Stimulated activated CD8-positive, alpha-beta memory T cell treated with anti-CD3 and anti-CD28 coated beads, Interleukin-15, amount 100 ng/mL, for 4 hours (primary cell): ENCODE measurements around the gene METAP1D.

Experiments
- DNase-seq, 2 donors: peaks; one replicate each; pipeline ENCODE4 v3.0.0-alpha.2; 2020; ENCODE audit warnings: low read depth in 2 of 2

Gene METAP1D

DNA sequence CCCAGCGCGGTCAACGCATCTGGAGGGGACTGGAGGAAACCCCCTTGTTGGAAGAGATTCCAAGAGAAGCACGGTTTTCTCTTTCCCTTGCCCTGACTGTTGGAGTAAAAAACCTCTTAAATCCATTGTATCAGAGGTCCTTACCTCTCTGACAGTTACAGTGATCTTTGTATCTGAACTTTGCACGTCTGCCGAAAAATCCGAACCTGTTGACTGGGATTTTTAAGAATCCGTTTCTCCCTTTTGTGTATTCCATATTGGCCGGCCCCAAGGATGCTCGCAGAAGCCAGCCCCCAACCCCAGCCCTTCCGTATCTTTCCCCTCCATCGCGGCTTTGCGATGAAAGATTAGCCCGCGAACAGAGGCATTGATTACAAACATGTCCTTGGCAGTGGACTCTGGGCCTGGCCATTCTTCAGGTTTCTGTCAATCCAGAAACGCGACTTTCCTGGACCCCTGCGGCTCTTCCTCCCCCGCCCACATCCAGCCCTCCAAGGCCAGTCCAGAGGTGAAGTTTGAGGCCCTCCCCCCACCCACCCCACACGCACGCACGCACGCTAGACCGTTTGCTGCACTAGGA is 81.0 kb downstream of the METAP1D start:
- no peak for DNase-seq

- DNase-seq: no peak
These were observed 81.7 kb downstream of the METAP1D start for GRCh38 chr2:172081221-172082022.

- no peak for DNase-seq
These were observed 82.6 kb downstream of the METAP1D start for GRCh38 chr2:172082105-172082943.

DNA sequence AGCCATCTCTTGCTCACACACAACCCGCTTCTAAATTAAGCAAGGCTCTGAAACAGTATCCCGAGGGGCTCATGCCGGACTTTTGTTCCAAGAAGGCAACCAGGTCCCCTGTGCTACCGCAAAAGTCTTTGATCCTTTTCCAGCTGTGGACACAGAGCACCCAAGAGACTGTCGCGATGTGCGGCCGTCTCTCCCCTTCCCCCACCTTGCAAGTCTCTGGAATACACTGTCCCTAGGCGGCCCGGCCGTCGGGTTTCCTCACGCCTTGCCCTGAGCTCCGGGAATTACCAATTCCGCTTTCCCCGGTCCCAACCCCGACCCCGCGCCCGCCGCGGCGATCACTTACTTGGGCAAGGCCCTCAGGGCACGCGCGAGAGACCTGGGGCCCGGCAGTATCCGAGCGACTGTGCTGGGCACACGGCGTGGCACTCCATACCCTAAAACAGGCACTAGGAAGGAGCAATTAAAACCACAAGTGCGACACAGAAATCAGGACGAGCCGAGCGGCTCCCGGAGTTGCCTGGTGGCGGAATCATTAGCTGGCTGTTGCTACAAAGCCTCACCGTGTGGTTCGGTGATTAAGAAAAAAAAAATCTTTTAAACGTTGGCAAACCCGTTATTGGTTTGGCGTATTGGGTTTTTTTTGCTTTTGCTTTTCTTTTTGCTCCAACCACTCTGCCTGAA is 83.3 kb downstream of the METAP1D start:
- DNase-seq: no peak

DNA sequence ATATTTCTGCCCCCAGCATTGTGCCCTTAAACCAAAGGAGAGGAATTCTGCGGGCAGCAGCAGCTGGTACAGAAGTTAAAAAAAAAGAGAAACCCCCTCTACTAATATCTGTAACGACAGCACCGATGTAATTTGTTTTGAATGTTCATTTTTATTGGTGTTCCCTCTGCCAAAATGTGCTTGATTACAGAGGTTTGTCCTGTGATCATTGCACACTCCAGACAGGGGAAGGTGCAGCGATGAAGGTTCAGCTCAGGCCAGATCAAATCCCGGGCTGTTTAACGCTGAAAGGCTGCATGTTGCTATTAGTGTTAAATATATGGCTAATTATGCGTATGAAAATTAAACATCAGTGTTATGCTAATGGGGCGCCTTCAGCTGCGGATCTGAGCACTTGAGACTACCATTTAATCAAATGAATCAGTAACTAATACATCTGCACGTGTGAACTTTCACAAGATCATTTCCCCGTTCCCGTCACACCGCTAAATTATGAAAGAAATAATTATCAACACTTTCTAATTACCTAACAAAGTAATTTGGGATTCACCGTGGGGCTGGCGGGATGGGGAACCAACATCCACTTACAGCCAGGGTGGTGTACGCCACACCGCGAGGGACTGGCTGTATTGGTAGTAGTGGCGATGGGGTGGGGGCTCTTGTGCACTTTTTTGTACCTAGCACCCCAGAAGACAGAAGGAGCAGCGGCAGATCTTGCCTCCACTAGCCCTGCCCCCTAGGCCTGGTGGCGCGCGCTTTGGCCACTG is 84.1 kb downstream of the METAP1D start:
- DNase-seq: no peak

GRCh38 chr2:172084395-172084644 is 84.6 kb downstream of the METAP1D start:
- DNase-seq: no peak

GRCh38 chr2:172084645-172085459 is 85.1 kb downstream of the METAP1D start:
- no peak for DNase-seq

DNA sequence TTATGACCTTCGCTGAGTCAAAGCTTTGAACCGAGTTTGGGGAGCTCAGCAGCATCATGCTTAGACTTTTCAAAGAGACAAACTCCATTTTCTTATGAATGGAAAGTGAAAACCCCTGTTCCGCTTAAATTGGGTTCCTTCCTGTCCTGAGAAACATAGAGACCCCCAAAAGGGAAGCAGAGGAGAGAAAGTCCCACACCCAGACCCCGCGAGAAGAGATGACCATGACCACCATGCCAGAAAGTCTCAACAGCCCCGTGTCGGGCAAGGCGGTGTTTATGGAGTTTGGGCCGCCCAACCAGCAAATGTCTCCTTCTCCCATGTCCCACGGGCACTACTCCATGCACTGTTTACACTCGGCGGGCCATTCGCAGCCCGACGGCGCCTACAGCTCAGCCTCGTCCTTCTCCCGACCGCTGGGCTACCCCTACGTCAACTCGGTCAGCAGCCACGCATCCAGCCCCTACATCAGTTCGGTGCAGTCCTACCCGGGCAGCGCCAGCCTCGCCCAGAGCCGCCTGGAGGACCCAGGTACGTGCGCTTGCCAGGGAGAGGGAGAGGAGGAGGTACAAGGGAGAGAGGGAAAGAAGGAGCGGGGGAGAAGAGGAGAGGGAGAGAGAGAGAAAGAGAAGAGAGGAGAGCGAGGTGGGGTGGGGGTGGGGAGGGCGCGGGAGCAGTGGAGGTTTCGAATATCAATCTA is 85.9 kb downstream of the METAP1D start, which contains the start of gene DLX1:
TSS of gene DLX1 (plus strand) at position 48 of the 700 bp plus-strand sequence. CDS start at position 219, 171 bp downstream.
- no peak for DNase-seq

GRCh38 chr2:172086241-172087206 is 86.8 kb downstream of the METAP1D start:
- DNase-seq: no peak

DNA sequence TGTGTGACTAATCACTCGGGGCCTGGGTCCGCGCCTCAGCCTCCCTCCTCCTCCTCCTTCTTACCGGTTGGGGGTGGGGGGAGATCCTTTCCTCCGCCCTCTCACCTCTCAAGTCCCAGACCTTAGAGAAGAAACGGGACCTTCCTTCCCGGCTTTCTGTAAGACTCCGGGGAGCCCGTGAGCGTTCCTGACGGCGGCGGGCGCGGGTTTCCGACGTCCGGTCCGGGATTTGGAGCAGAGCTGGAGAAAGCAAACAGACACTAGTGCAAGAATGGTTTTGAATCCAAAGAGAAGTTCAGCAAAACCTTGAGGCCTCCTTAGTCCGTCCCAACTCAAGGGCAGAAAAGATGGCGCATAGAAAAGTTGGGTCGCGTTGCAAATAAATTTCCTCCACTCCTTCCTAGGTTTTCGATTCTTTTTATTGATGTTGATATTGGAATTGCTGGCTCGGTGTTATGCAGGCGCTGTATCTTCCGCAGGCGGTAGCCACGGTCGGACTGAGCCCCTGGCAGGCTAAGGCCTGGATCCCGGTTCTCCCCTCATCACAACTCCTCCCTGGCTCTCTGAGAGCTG is 87.5 kb downstream of the METAP1D start:
- no peak for DNase-seq

GRCh38 chr2:172087780-172088244 is 88.1 kb downstream of the METAP1D start:
- DNase-seq: no peak

GRCh38 chr2:172088245-172089004 is 88.7 kb downstream of the METAP1D start:
- no peak for DNase-seq

- no peak for DNase-seq
These were observed 89.3 kb downstream of the METAP1D start for GRCh38 chr2:172089005-172089504.

- no peak for DNase-seq
These were observed 89.9 kb downstream of the METAP1D start for GRCh38 chr2:172089633-172090032.

DNA sequence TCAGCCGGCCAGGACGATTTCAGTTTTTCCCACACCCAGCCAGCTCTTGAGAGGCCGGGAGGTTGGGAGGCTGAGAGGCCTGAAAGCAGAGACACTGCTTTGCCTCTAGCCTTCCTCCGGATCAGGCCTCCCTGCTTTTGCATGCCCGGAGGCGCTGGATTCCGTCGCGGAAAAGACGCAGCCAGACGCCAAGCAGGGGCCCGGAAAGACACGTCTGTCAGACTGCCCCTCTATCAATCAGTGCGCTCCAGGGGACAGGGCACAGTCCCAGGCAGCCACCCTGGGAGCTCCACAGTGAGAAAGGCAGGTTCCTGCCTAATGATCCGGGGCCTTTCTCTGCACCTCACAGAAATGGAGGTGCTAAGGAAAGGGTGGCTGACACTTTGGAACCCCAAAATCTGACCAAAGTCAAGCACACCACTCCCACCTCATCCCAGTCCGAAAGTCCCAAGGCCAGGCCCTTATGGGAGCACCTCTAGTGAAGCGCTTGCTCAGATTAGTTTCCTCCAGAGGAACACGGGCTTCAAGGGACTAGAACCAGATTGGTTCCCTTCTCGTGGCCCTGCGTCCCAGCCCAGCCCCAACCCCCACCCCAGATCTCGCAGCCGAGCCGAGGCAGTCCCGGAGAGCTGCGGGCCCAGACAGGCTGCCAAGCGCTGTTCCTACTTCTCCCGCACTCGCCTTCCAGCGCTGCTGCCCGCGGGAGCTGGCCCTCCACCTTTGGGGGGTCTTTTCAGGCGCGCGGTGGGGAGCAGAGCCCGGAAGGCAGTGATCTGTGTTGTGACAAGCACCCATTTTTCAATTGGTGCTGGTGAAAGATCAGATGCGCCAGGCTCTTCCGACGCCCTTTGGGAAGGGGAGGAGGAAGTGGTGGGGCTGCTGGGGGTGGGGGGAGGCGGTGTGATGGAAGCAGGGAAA is 90.5 kb downstream of the METAP1D start:
- DNase-seq: no peak

DNA sequence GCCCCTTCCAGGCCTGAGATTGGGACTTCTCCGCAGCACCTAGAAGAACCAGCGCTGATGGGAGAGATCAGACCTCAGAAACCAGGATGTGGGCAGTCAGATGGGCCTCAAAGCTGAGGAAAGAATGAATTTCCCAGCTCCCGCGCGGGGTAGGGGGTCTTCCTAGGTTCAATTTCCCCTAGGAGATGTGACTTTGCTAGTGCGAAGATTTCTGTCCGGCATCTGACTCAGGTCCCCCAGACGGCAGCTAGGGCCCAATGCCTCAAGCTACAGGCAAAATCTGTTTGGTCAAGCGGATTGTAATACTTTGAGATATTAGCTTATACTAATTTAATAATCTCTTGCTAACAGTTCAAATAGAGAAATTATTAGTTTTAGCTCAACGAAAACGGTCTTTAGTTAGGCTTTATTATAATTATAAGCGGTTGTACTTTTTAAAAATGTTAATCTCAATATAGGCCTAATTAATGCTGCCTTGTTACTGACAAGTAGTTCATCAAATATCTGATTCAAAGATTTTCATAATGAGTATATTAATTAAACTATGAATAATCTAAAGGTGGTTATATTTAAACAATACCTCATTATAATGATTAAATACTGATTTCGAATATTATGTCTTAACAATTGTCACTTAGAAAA is 91.4 kb downstream of the METAP1D start:
- DNase-seq: no peak
